Breast epithelium (tissue), 4 donors: ENCODE results near the gene PLCH1. TPM values are rescaled to one million over a fixed set of nuclear protein-coding genes. Genes with fewer than 3 reads are reported as not detected.

Experiments
- DNase-seq, 2 donors: peaks; one replicate each; pipeline ENCODE4 v3.0.0-alpha.2; 2019; ENCODE audit warnings: low spot score in 2 of 2
- H3K27ac ChIP-seq, 2 donors: fragments of 200-600 bp; sonication (generic) in 1 of 2; one replicate each; pipeline ENCODE4 v1.5.1; 2016 to 2019; ENCODE audit warnings: mild to moderate bottlenecking in 1 of 2
- H3K27me3 ChIP-seq, 2 donors: fragments of 200-600 bp; sonication (generic) in 1 of 2; one replicate each; pipeline versions ENCODE4 v1.5.1 to v1.6.0; 2017 to 2019; ENCODE audit warnings: control low read depth in 1 of 2, mild to moderate bottlenecking in 1 of 2
- H3K36me3 ChIP-seq: fragments of 200-600 bp; one replicate; pipeline ENCODE4 v1.5.1; 2019
- H3K4me1 ChIP-seq, 2 donors: fragments of 200-600 bp; sonication (generic); one replicate each; pipeline ENCODE4 v1.5.1; 2016 to 2019; ENCODE audit warnings: control low read depth in 1 of 2
- H3K4me3 ChIP-seq, 3 donors: fragments of 200-600 bp; sonication (generic); 1 replicate in 2 of 3; 2 replicates in 1 of 3; pipeline ENCODE4 v1.5.1; 2016 to 2019; ENCODE audit warnings: mild to moderate bottlenecking in 3 of 3, moderate library complexity in 2 of 3
- H3K9me3 ChIP-seq, 2 donors: fragments of 200-600 bp; sonication (generic) in 1 of 2; one replicate each; pipeline ENCODE4 v1.5.1; 2016 to 2019; ENCODE audit warnings: control low read depth in 1 of 2
- CTCF ChIP-seq, 3 donors: fragments of 450-650 bp; IDR thresholded peaks; one replicate each; pipeline ENCODE4 v1.5.1; 2016 to 2017; ENCODE audit warnings: antibody characterized with exemption in 3 of 3, mild to moderate bottlenecking in 3 of 3, moderate library complexity in 3 of 3
- POLR2A ChIP-seq: fragments of 450-650 bp; IDR thresholded peaks from one replicate; pipeline ENCODE4 v1.6.1; 2016; ENCODE audit warnings: antibody characterized with exemption, mild to moderate bottlenecking, moderate library complexity
- POLR2AphosphoS5 ChIP-seq, 3 donors: sonication (generic); formaldehyde crosslinking; IDR thresholded peaks; one replicate each; pipeline ENCODE4 v1.6.1; 2017; ENCODE audit warnings: antibody characterized with exemption in 3 of 3
- intact Hi-C: fragments of 100-400 bp; cut with DNase I; formaldehyde crosslinking; loops from one replicate; pipeline ENCODE4 v1.15.1; 2023; ENCODE audit warnings: low total_unique reads
- total RNA-seq, 3 donors: library from RNA; depleted of rRNA; stranded (reverse); fragments of >200 nt; gene quantifications; one replicate each; pipeline ENCODE4 v1.1.0, GENCODE V29; 2016

PLCH1 gene
- total RNA-seq, 3 donors from 2014 or later, result 2.0 to 3.4 TPM; not detected in 1

GRCh38 chr3:155785662-155786295 lies 40.9 kb upstream of the PLCH1 start:
- H3K36me3 ChIP-seq, result no peaks in the 10 kb centered on the region
- DNase-seq, result no peak
- intact Hi-C loops, result no loop called here
- H3K27ac ChIP-seq, result no peak overlapping the region
- no peak overlapping the region for H3K4me3 ChIP-seq
- no peak for TF ChIP-seq POLR2A
- TF ChIP-seq POLR2AphosphoS5 (IDR thresholded peaks at IDR 0.05), result no peak
- TF ChIP-seq CTCF (IDR thresholded peaks at IDR 0.05), result no peak
- H3K9me3 ChIP-seq, result peaks cover 0 to 8% of the 10 kb centered on the region in 2 donors
- no peaks in the 10 kb centered on the region for H3K4me1 ChIP-seq
- H3K27me3 ChIP-seq, result no peaks in the 10 kb centered on the region

- intact Hi-C loops, result no loop called here
- H3K36me3 ChIP-seq, result no peaks in the 10 kb centered on the region
- no peaks in the 10 kb centered on the region for H3K27me3 ChIP-seq
- peaks cover 0 to 8% of the 10 kb centered on the region in 2 donors for H3K9me3 ChIP-seq
- TF ChIP-seq POLR2AphosphoS5 (IDR thresholded peaks at IDR 0.05) (no peak), CTCF (IDR thresholded peaks at IDR 0.05) (no peak), POLR2A (no peak)
- no peaks in the 10 kb centered on the region for H3K4me1 ChIP-seq
- H3K27ac ChIP-seq, result no peak overlapping the region
- no peak overlapping the region for H3K4me3 ChIP-seq
- DNase-seq, result no peak
These were observed 37.6 kb upstream of the PLCH1 start for GRCh38 chr3:155782390-155782953.

GRCh38 chr3:155780291-155780690 lies 35.4 kb upstream of the PLCH1 start:
- no peak for DNase-seq
- peaks cover 0 to 8% of the 10 kb centered on the region in 2 donors for H3K9me3 ChIP-seq
- no peak overlapping the region for H3K27ac ChIP-seq
- intact Hi-C loops, result no loop called here
- no peaks in the 10 kb centered on the region for H3K27me3 ChIP-seq
- no peak overlapping the region for H3K4me3 ChIP-seq
- TF ChIP-seq POLR2AphosphoS5 (IDR thresholded peaks at IDR 0.05), result no peak
- no peaks in the 10 kb centered on the region for H3K4me1 ChIP-seq
- peaks cover 3% of the 10 kb centered on the region for H3K36me3 ChIP-seq

GRCh38 chr3:155778462-155778861 lies 33.6 kb upstream of the PLCH1 start:
- TF ChIP-seq POLR2AphosphoS5 (IDR thresholded peaks at IDR 0.05) (no peak), CTCF (IDR thresholded peaks at IDR 0.05) (no peak), POLR2A (no peak)

GRCh38 chr3:155772801-155773200 lies 27.9 kb upstream of the PLCH1 start:
- DNase-seq, result no peak
- Histone ChIP-seq H3K4me1 (no peaks in the 10 kb centered on the region), H3K9me3 (no peaks in the 10 kb centered on the region), H3K4me3 (no peak overlapping the region), H3K27ac (no peak overlapping the region), H3K36me3 (peaks cover 3% of the 10 kb centered on the region), H3K27me3 (no peaks in the 10 kb centered on the region)
- intact Hi-C loops, result no loop called here
- TF ChIP-seq CTCF (IDR thresholded peaks at IDR 0.05) (no peak), POLR2AphosphoS5 (IDR thresholded peaks at IDR 0.05) (no peak), POLR2A (no peak)

More at GRCh38 chr3:155778462-155778861, 33.6 kb upstream of the PLCH1 start:
- DNase-seq, result no peak
- Histone ChIP-seq H3K9me3 (peaks cover 0 to 8% of the 10 kb centered on the region in 2 donors), H3K36me3 (peaks cover 3% of the 10 kb centered on the region), H3K4me1 (no peaks in the 10 kb centered on the region), H3K4me3 (no peak overlapping the region), H3K27ac (no peak overlapping the region), H3K27me3 (no peaks in the 10 kb centered on the region)
- intact Hi-C loops, result no loop called here
